DND-41 (cell line): ENCODE results near the gene DSCAML1.

ENCODE experiments used
- ATAC-seq: fragments of 200-7000 bp; cut with Tn5 transposase; 3 replicates; pipeline ENCODE4 v1.9.1; 2021; ENCODE audit warnings: low read depth; ENCODE audit not compliant: insufficient read depth
- DNase-seq: peaks from one replicate; pipeline ENCODE4 v3.0.0-alpha.2; 2020
- H2AFZ ChIP-seq: 2 replicates; pipeline ENCODE4 v1.6.0; 2012; ENCODE audit warnings: low read depth, low read length
- H3K27ac ChIP-seq: 2 replicates; pipeline ENCODE4 v1.5.1; 2012; ENCODE audit warnings: low read length, inconsistent platforms
- H3K27me3 ChIP-seq: fragments of 200-600 bp; sonication (generic); 2 replicates; pipeline ENCODE4 v1.6.0; 2012; ENCODE audit warnings: low read length, mild to moderate bottlenecking, inconsistent platforms; ENCODE audit not compliant: insufficient read depth, poor library complexity
- H3K36me3 ChIP-seq: 2 replicates; pipeline ENCODE4 v1.5.1; 2012; ENCODE audit warnings: low read length, inconsistent platforms; ENCODE audit not compliant: insufficient read depth
- H3K4me1 ChIP-seq: 2 replicates; pipeline ENCODE4 v1.5.1; 2012; ENCODE audit warnings: mild to moderate bottlenecking, low read length; ENCODE audit not compliant: insufficient read depth
- H3K4me2 ChIP-seq: 2 replicates; pipeline ENCODE4 v1.6.0; 2012; ENCODE audit warnings: mild to moderate bottlenecking, moderate library complexity, low read length, inconsistent platforms; ENCODE audit not compliant: insufficient read depth
- H3K4me3 ChIP-seq, 2 experiments: fragments of 200-600 bp in 1 of 2; shearing (Covaris generic) in 1 of 2; 2 replicates each; pipeline ENCODE4 v1.5.1; 2012 to 2016; ENCODE audit warnings: inconsistent platforms in 2 of 2, low read length in 2 of 2, mild to moderate bottlenecking in 2 of 2, low read depth in 1 of 2, moderate library complexity in 1 of 2
- H3K79me2 ChIP-seq: 2 replicates; pipeline ENCODE4 v1.6.0; 2012; ENCODE audit warnings: low read length, inconsistent platforms; ENCODE audit not compliant: insufficient read depth
- H3K9ac ChIP-seq: 2 replicates; pipeline ENCODE4 v1.6.0; 2012; ENCODE audit warnings: low read depth, mild to moderate bottlenecking, inconsistent platforms, low read length, moderate library complexity
- H3K9me3 ChIP-seq: 2 replicates; pipeline ENCODE4 v1.5.1; 2012; ENCODE audit warnings: low read length, moderate library complexity, mild to moderate bottlenecking, inconsistent platforms; ENCODE audit not compliant: insufficient read depth, severe bottlenecking
- H4K20me1 ChIP-seq: 2 replicates; pipeline ENCODE4 v1.6.0; 2012; ENCODE audit warnings: low read length; ENCODE audit not compliant: insufficient read depth
- CTCF ChIP-seq: IDR thresholded peaks from 2 replicates; pipeline ENCODE4 v1.5.1; 2012; ENCODE audit warnings: borderline replicate concordance, low read length, moderate library complexity, mild to moderate bottlenecking; ENCODE audit not compliant: poor library complexity, severe bottlenecking; ENCODE audit errors: extremely low read depth
- EZH2 ChIP-seq: IDR thresholded peaks from 3 replicates; pipeline ENCODE4 v1.6.1; 2012; ENCODE audit warnings: borderline replicate concordance, low read depth, mild to moderate bottlenecking, moderate library complexity, low read length, inconsistent platforms; ENCODE audit not compliant: severe bottlenecking

The DSCAML1 gene

GRCh38 chr11:117748771-117749540, 48.1 kb downstream of the DSCAML1 start:
- ATAC-seq (no peak), DNase-seq (no peak)
- Histone ChIP-seq H3K4me2 (no peak overlapping the region), H3K79me2 (no peaks in the 10 kb centered on the region), H3K4me1 (no peaks in the 10 kb centered on the region), H3K4me3 (no peak overlapping the region), H3K9me3 (no peaks in the 10 kb centered on the region), H4K20me1 (peaks cover 14% of the 10 kb centered on the region), H3K9ac (no peak overlapping the region), H3K36me3 (no peaks in the 10 kb centered on the region; the same call in 1 of the 2 replicates), H3K27ac (no peak overlapping the region), H2AFZ (no peak overlapping the region), H3K27me3 (no peaks in the 10 kb centered on the region)
- TF ChIP-seq EZH2: no peak

- H3K79me2 ChIP-seq: no peaks in the 10 kb centered on the region
- H3K27ac ChIP-seq: no peak overlapping the region
- no peaks in the 10 kb centered on the region for H3K9me3 ChIP-seq
- H3K4me3 ChIP-seq: no peak overlapping the region
- peaks cover 14% of the 10 kb centered on the region for H4K20me1 ChIP-seq
- no peak for ATAC-seq
- no peak overlapping the region for H3K9ac ChIP-seq
- TF ChIP-seq EZH2 (no peak), CTCF (no peak)
- no peak for DNase-seq
- no peaks in the 10 kb centered on the region for H3K4me1 ChIP-seq
- H3K27me3 ChIP-seq: no peaks in the 10 kb centered on the region
- H3K36me3 ChIP-seq: peaks cover 2% of the 10 kb centered on the region
- no peak overlapping the region for H2AFZ ChIP-seq
- no peak overlapping the region for H3K4me2 ChIP-seq
Observed at GRCh38 chr11:117747892-117748291, 49.1 kb downstream of the DSCAML1 start.

- Histone ChIP-seq H3K36me3 (peaks cover 16% of the 10 kb centered on the region), H4K20me1 (peaks cover 14% of the 10 kb centered on the region), H2AFZ (no peak overlapping the region), H3K4me3 (no peak overlapping the region), H3K27ac (no peak overlapping the region), H3K9me3 (no peaks in the 10 kb centered on the region), H3K4me1 (no peaks in the 10 kb centered on the region), H3K27me3 (no peaks in the 10 kb centered on the region), H3K79me2 (no peaks in the 10 kb centered on the region), H3K4me2 (no peak overlapping the region), H3K9ac (no peak overlapping the region)
- ATAC-seq (no peak), DNase-seq (no peak)
- no peak for TF ChIP-seq EZH2
- no peak for TF ChIP-seq CTCF
Observed at GRCh38 chr11:117745346-117745745, 51.7 kb downstream of the DSCAML1 start.

- H3K4me3 ChIP-seq: no peak overlapping the region
- H3K4me1 ChIP-seq: no peaks in the 10 kb centered on the region
- no peaks in the 10 kb centered on the region for H3K9me3 ChIP-seq
- H3K9ac ChIP-seq: no peak overlapping the region
- peaks cover 16% of the 10 kb centered on the region for H3K36me3 ChIP-seq
- H3K79me2 ChIP-seq: no peaks in the 10 kb centered on the region
- DNase-seq: no peak
- no peaks in the 10 kb centered on the region for H3K27me3 ChIP-seq
- H3K27ac ChIP-seq: no peak overlapping the region
- H4K20me1 ChIP-seq: peaks cover 13% of the 10 kb centered on the region
- no peak overlapping the region for H2AFZ ChIP-seq
- TF ChIP-seq EZH2: no peak
- no peak for TF ChIP-seq CTCF
- no peak overlapping the region for H3K4me2 ChIP-seq
- no peak for ATAC-seq
Observed at GRCh38 chr11:117744471-117745150, 52.4 kb downstream of the DSCAML1 start.
